ENCODE measurements around the gene HESX1. TPM values are rescaled to one million over a fixed set of nuclear protein-coding genes. Genes with fewer than 3 reads are reported as not detected.

Gene HESX1
- total and polyA plus RNA-seq, 2 of the 13 experiments (the other 11 are each of a cell fraction or from before 2014, with no cell fraction given), result 0.57 to 0.75 TPM

- Histone ChIP-seq H3K4me3 (replicated peaks in 1 of 3; ENCODE audit: insufficient read depth in 1 of 3, low read depth in 2 of 3, low read length in 3 of 3) (peak overlapping the region in 1 of 3 experiments; percentile 77; a peak in 1 of 6 replicates), H2AFZ (ENCODE audit: low read length) (no peak overlapping the region), H4K20me1 (ENCODE audit: insufficient read depth, low read length) (no peaks in the 10 kb centered on the region), H3K36me3 (replicated peaks in 1 of 2; ENCODE audit: control insufficient read depth in 1 of 2, insufficient read depth in 2 of 2, low read length in 2 of 2) (no peaks in the 10 kb centered on the region), H3K27ac (ENCODE audit: extremely low read length, insufficient read depth, low read length) (no peak overlapping the region), H3K9me3 (ENCODE audit: low read length) (no peaks in the 10 kb centered on the region), H3K4me1 (ENCODE audit: insufficient read depth, low read length) (peaks cover 16% of the 10 kb centered on the region), H3K4me2 (ENCODE audit: low read depth, low read length) (peak overlapping the region; percentile 90; the same call in 1 of the 2 replicates), H3K79me2 (ENCODE audit: insufficient read depth, low read length) (no peaks in the 10 kb centered on the region), H3K9ac (ENCODE audit: insufficient read depth, low read depth, low read length) (no peak overlapping the region), H3K27me3 (ENCODE audit: control insufficient read depth in 1 of 2, insufficient read depth in 2 of 2, low read length in 2 of 2) (peaks cover 5 to 71% of the 10 kb centered on the region in 2 experiments)
- WGBS (ENCODE audit: low lambda C conversion rate), result 19% methylated on average over 5 of the region's 8 CpGs
- no peak for TF ChIP-seq IRF9 (CRISPR knock-in tag; IDR thresholded peaks at IDR 0.05; ENCODE audit: borderline replicate concordance)
- no peak for TF ChIP-seq ZNF691 (CRISPR knock-in tag; IDR thresholded peaks at IDR 0.05; ENCODE audit: borderline replicate concordance, low read depth)
- TF ChIP-seq ZSCAN25 (CRISPR knock-in tag; IDR thresholded peaks at IDR 0.05), result no peak
- no peak for TF ChIP-seq ZNF577 (CRISPR knock-in tag; IDR thresholded peaks at IDR 0.05; ENCODE audit: borderline replicate concordance, low read depth)
- no peak for TF ChIP-seq ZNF703 (CRISPR knock-in tag; IDR thresholded peaks at IDR 0.05; ENCODE audit: borderline replicate concordance)
- no peak for TF ChIP-seq ZNF513 (CRISPR knock-in tag; conservative IDR thresholded peaks at IDR 0.05)
- TF ChIP-seq ZNF275 (CRISPR knock-in tag; IDR thresholded peaks at IDR 0.05; ENCODE audit: borderline replicate concordance), result no peak
- no peak for TF ChIP-seq ZNF572 (CRISPR knock-in tag; IDR thresholded peaks at IDR 0.05)
- no peak for TF ChIP-seq ZNF143 (CRISPR knock-in tag; IDR thresholded peaks at IDR 0.05)
- no peak for TF ChIP-seq ZNF569 (CRISPR knock-in tag; IDR thresholded peaks at IDR 0.05; ENCODE audit: borderline replicate concordance)
- TF ChIP-seq ZNF891 (CRISPR knock-in tag; IDR thresholded peaks at IDR 0.05), result no peak
- no peak for TF ChIP-seq RAD21 (CRISPR knock-in tag; IDR thresholded peaks at IDR 0.05)
- TF ChIP-seq RFXANK (CRISPR knock-in tag; IDR thresholded peaks at IDR 0.05), result no peak
- no peak for TF ChIP-seq CREBL2 (CRISPR knock-in tag; IDR thresholded peaks at IDR 0.05; ENCODE audit: borderline replicate concordance)
- no peak for TF ChIP-seq SKIL (CRISPR knock-in tag; IDR thresholded peaks at IDR 0.05; ENCODE audit: borderline replicate concordance)
- TF ChIP-seq BRCA1 (CRISPR knock-in tag; IDR thresholded peaks at IDR 0.05), result no peak
- TF ChIP-seq MAF1 (CRISPR knock-in tag; IDR thresholded peaks at IDR 0.05; ENCODE audit: borderline replicate concordance), result no peak
- no peak for TF ChIP-seq TBX3 (IDR thresholded peaks at IDR 0.05; ENCODE audit: borderline replicate concordance)
- no peak for TF ChIP-seq HMGA1 (CRISPR knock-in tag; conservative IDR thresholded peaks at IDR 0.05)
- no peak for FAIRE-seq
- POLR2A ChIA-PET, result no interaction called here
- ATAC-seq, result no peak; the same call in 2 of the 3 replicates
- in situ Hi-C loops (cut with HindIII; ENCODE audit: extremely low pct_ligation_motif_present, low pct_unique_long_range_greater_than_20kb), result no loop called here
- no peak for DNase-seq (ENCODE audit: low spot score)
- BruUV-seq (replicated peaks), result no TSS peak
- intact Hi-C loops (cut with micrococcal nuclease; ENCODE audit: unreplicated experiment), result no loop called here
- CTCF ChIA-PET (ENCODE audit: low intra/inter-chr PET ratio, low total read pairs), result no interaction called here
These were observed 36.0 kb downstream of the HESX1 start for GRCh38 chr3:57163751-57164150.
